Measurements from ENCODE around the gene PLA2G15.

The PLA2G15 gene, protein sequence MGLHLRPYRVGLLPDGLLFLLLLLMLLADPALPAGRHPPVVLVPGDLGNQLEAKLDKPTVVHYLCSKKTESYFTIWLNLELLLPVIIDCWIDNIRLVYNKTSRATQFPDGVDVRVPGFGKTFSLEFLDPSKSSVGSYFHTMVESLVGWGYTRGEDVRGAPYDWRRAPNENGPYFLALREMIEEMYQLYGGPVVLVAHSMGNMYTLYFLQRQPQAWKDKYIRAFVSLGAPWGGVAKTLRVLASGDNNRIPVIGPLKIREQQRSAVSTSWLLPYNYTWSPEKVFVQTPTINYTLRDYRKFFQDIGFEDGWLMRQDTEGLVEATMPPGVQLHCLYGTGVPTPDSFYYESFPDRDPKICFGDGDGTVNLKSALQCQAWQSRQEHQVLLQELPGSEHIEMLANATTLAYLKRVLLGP
- 5.7 to 9.3 (median 6.7) reads per million in 3 donors for total RNA-seq

GRCh38 chr16:68244903-68245853 is at the start of gene PLA2G15:
Gene PLA2G15, plus strand, starts transcription at chr16:68245373. Its CDS starts 54 bp downstream, at chr16:68245427.
- no peaks in the 10 kb centered on the region for H3K27me3 ChIP-seq (replicated peaks; ENCODE audit: control insufficient read depth, insufficient read depth, low read length, poor library complexity, severe bottlenecking)
- peaks cover 15% of the 10 kb centered on the region for H3K4me1 ChIP-seq (ENCODE audit: control insufficient read depth, insufficient read depth, low read length, poor library complexity, severe bottlenecking)
- H3K9me3 ChIP-seq (ENCODE audit: control insufficient read depth, low read length) = no peaks in the 10 kb centered on the region
- H3K27ac ChIP-seq (ENCODE audit: insufficient read depth, low read length, poor library complexity, severe bottlenecking) = peak within 1 kb of the TSS; percentile 58
- peaks cover 5% of the 10 kb centered on the region for H3K36me3 ChIP-seq (ENCODE audit: control insufficient read depth, insufficient read depth, low read length)
- peak; percentile 93 to 95 (median 94) for DNase-seq
- H3K4me3 ChIP-seq (ENCODE audit: insufficient read depth, low read depth, low read length, poor library complexity, severe bottlenecking) = peak within 1 kb of the TSS; percentile 87

- Histone ChIP-seq H3K4me1 (ENCODE audit: control insufficient read depth, insufficient read depth, low read length, poor library complexity, severe bottlenecking) (no peaks in the 10 kb centered on the region), H3K36me3 (ENCODE audit: control insufficient read depth, insufficient read depth, low read length) (peaks cover 22% of the 10 kb centered on the region), H3K9me3 (ENCODE audit: control insufficient read depth, low read length) (no peaks in the 10 kb centered on the region), H3K27me3 (replicated peaks; ENCODE audit: control insufficient read depth, insufficient read depth, low read length, poor library complexity, severe bottlenecking) (no peaks in the 10 kb centered on the region), H3K27ac (ENCODE audit: insufficient read depth, low read length, poor library complexity, severe bottlenecking) (no peak overlapping the region), H3K4me3 (ENCODE audit: insufficient read depth, low read depth, low read length, poor library complexity, severe bottlenecking) (no peak overlapping the region)
- DNase-seq = no peak
Measured at GRCh38 chr16:68197250-68197649, 47.9 kb upstream of the PLA2G15 start.

DNA sequence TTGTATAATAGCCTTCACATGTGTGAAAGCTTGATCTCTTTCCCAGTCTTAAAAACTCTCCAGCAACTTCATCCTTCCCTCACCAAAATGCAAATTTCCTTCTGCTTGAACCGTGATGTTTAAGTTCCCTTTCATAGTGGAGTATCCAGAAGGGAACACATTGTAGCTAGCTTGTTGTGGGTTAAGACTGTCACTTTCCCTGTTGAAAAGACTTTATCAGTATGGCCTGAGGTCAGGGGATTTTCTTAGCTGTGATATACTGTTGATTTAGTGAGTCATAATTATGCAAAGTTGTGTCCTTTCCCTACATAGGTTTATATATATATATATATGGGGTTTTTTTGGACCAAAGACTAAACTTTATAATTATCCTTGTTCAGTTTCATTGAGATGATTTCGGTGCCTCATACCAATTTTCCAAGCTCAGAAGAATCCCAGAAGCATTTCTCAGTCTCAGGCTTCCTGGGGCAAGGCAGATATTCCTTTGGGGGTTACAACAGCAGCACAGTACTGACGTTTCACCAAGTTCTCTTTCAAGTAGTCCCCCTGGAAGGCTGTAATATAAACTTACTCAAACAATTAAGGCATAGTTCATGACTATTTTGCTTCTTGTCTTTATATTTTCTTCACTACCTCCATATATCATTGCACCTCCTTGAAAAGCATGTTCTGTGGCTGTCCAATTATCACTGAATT is 44.9 kb upstream of the PLA2G15 start:
- DNase-seq = no peak
- Histone ChIP-seq H3K4me3 (ENCODE audit: insufficient read depth, low read depth, low read length, poor library complexity, severe bottlenecking) (no peak overlapping the region), H3K9me3 (ENCODE audit: control insufficient read depth, low read length) (no peaks in the 10 kb centered on the region), H3K27me3 (replicated peaks; ENCODE audit: control insufficient read depth, insufficient read depth, low read length, poor library complexity, severe bottlenecking) (no peaks in the 10 kb centered on the region), H3K4me1 (ENCODE audit: control insufficient read depth, insufficient read depth, low read length, poor library complexity, severe bottlenecking) (no peaks in the 10 kb centered on the region), H3K27ac (ENCODE audit: insufficient read depth, low read length, poor library complexity, severe bottlenecking) (no peak overlapping the region), H3K36me3 (ENCODE audit: control insufficient read depth, insufficient read depth, low read length) (peaks cover under 1% of the 10 kb centered on the region)

GRCh38 chr16:68202091-68202519 is 43.1 kb upstream of the PLA2G15 start:
- no peaks in the 10 kb centered on the region for H3K27me3 ChIP-seq (replicated peaks; ENCODE audit: control insufficient read depth, insufficient read depth, low read length, poor library complexity, severe bottlenecking)
- DNase-seq = no peak
- no peak overlapping the region for H3K4me3 ChIP-seq (ENCODE audit: insufficient read depth, low read depth, low read length, poor library complexity, severe bottlenecking)
- H3K27ac ChIP-seq (ENCODE audit: insufficient read depth, low read length, poor library complexity, severe bottlenecking) = no peak overlapping the region
- H3K4me1 ChIP-seq (ENCODE audit: control insufficient read depth, insufficient read depth, low read length, poor library complexity, severe bottlenecking) = no peaks in the 10 kb centered on the region
- no peaks in the 10 kb centered on the region for H3K36me3 ChIP-seq (ENCODE audit: control insufficient read depth, insufficient read depth, low read length)
- no peaks in the 10 kb centered on the region for H3K9me3 ChIP-seq (ENCODE audit: control insufficient read depth, low read length)

GRCh38 chr16:68206245-68206644 is 38.9 kb upstream of the PLA2G15 start:
- no peak for DNase-seq
- Histone ChIP-seq H3K36me3 (ENCODE audit: control insufficient read depth, insufficient read depth, low read length) (no peaks in the 10 kb centered on the region), H3K27ac (ENCODE audit: insufficient read depth, low read length, poor library complexity, severe bottlenecking) (no peak overlapping the region), H3K27me3 (replicated peaks; ENCODE audit: control insufficient read depth, insufficient read depth, low read length, poor library complexity, severe bottlenecking) (no peaks in the 10 kb centered on the region), H3K4me1 (ENCODE audit: control insufficient read depth, insufficient read depth, low read length, poor library complexity, severe bottlenecking) (no peaks in the 10 kb centered on the region), H3K9me3 (ENCODE audit: control insufficient read depth, low read length) (no peaks in the 10 kb centered on the region), H3K4me3 (ENCODE audit: insufficient read depth, low read depth, low read length, poor library complexity, severe bottlenecking) (no peak overlapping the region)

DNA sequence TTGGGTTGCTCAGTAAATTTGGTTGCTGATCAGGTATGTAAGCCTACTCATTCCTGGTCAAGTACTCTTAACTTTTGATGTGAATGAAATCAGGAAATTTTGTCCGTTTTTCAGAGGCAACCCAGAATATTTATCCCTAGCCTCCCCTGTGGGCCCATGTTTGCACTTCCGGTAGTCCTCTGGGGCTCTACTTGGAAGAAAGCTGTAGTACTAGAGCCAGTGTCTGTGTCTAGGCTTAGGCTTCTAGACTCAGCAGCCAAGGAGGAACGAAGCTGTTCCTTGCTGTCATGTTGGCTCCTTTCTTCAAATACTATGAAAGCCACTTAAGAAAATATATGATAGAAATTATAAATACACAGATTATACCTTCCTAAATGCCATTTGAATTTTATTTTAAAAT is 30.4 kb upstream of the PLA2G15 start:
- no peak for DNase-seq
- H3K27ac ChIP-seq (ENCODE audit: insufficient read depth, low read length, poor library complexity, severe bottlenecking) = no peak overlapping the region

DNA sequence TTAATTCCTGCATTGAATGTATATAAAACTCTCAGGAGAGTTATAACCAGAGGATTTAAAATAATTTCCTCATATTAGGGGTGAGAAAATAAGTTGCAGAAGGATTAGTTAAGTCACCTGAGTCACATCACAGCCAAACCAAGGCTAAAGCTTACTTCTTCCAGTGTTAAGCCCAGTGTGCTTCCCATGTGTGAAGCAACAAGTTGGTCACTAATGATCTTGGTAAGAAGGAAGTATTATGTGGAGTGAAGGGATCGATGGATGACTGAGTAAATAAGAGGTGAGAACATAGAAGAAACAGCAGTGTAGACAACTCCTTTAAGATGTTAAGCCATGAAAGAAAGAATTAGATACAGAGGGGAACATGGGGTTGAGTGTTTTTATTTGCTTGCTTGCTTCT is 29.9 kb upstream of the PLA2G15 start:
- peaks cover 16% of the 10 kb centered on the region for H3K36me3 ChIP-seq (ENCODE audit: control insufficient read depth, insufficient read depth, low read length)
- H3K4me1 ChIP-seq (ENCODE audit: control insufficient read depth, insufficient read depth, low read length, poor library complexity, severe bottlenecking) = no peaks in the 10 kb centered on the region
- no peaks in the 10 kb centered on the region for H3K9me3 ChIP-seq (ENCODE audit: control insufficient read depth, low read length)
- no peak for DNase-seq
- H3K4me3 ChIP-seq (ENCODE audit: insufficient read depth, low read depth, low read length, poor library complexity, severe bottlenecking) = no peak overlapping the region
- no peaks in the 10 kb centered on the region for H3K27me3 ChIP-seq (replicated peaks; ENCODE audit: control insufficient read depth, insufficient read depth, low read length, poor library complexity, severe bottlenecking)
- H3K27ac ChIP-seq (ENCODE audit: insufficient read depth, low read length, poor library complexity, severe bottlenecking) = no peak overlapping the region

More for the DNA sequence above, 30.4 kb upstream of the PLA2G15 start:
- Histone ChIP-seq H3K36me3 (ENCODE audit: control insufficient read depth, insufficient read depth, low read length) (peaks cover 12% of the 10 kb centered on the region), H3K9me3 (ENCODE audit: control insufficient read depth, low read length) (no peaks in the 10 kb centered on the region), H3K27me3 (replicated peaks; ENCODE audit: control insufficient read depth, insufficient read depth, low read length, poor library complexity, severe bottlenecking) (no peaks in the 10 kb centered on the region), H3K4me1 (ENCODE audit: control insufficient read depth, insufficient read depth, low read length, poor library complexity, severe bottlenecking) (no peaks in the 10 kb centered on the region), H3K4me3 (ENCODE audit: insufficient read depth, low read depth, low read length, poor library complexity, severe bottlenecking) (no peak overlapping the region)

GRCh38 chr16:68216240-68216639 is 28.9 kb upstream of the PLA2G15 start:
- Histone ChIP-seq H3K9me3 (ENCODE audit: control insufficient read depth, low read length) (no peaks in the 10 kb centered on the region), H3K36me3 (ENCODE audit: control insufficient read depth, insufficient read depth, low read length) (peaks cover 19% of the 10 kb centered on the region), H3K27ac (ENCODE audit: insufficient read depth, low read length, poor library complexity, severe bottlenecking) (no peak overlapping the region), H3K27me3 (replicated peaks; ENCODE audit: control insufficient read depth, insufficient read depth, low read length, poor library complexity, severe bottlenecking) (no peaks in the 10 kb centered on the region), H3K4me3 (ENCODE audit: insufficient read depth, low read depth, low read length, poor library complexity, severe bottlenecking) (no peak overlapping the region), H3K4me1 (ENCODE audit: control insufficient read depth, insufficient read depth, low read length, poor library complexity, severe bottlenecking) (no peaks in the 10 kb centered on the region)
- DNase-seq = no peak

DNA sequence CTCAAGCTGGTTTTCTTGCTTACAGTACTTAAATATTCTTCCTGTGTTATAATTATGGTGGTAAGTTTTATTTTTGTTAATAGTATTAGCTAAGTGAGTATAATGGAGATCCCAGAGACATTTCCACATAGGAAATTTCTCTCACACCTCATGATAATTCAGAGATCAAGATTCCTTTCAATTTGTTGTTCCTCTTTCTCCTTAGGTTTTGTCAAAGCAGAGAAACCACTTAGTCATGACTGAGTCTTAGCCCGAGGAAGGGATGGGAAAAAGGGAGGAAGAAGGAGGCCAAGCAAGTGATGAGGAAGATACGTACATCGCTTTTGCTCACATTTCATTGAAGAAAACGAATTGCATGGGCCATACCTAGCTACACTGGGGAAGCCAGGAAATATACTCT is 27.7 kb upstream of the PLA2G15 start:
- Histone ChIP-seq H3K36me3 (ENCODE audit: control insufficient read depth, insufficient read depth, low read length) (peaks cover 26% of the 10 kb centered on the region), H3K4me1 (ENCODE audit: control insufficient read depth, insufficient read depth, low read length, poor library complexity, severe bottlenecking) (no peaks in the 10 kb centered on the region), H3K27ac (ENCODE audit: insufficient read depth, low read length, poor library complexity, severe bottlenecking) (no peak overlapping the region), H3K9me3 (ENCODE audit: control insufficient read depth, low read length) (no peaks in the 10 kb centered on the region), H3K27me3 (replicated peaks; ENCODE audit: control insufficient read depth, insufficient read depth, low read length, poor library complexity, severe bottlenecking) (no peaks in the 10 kb centered on the region), H3K4me3 (ENCODE audit: insufficient read depth, low read depth, low read length, poor library complexity, severe bottlenecking) (no peak overlapping the region)
- DNase-seq = no peak

Data from effector memory CD4-positive, alpha-beta T cell (primary cell).